ENCODE results near the gene ENHO. TPM values are rescaled to one million over a fixed set of nuclear protein-coding genes. Genes with fewer than 3 reads are reported as not detected.

The ENHO gene
- total and polyA plus RNA-seq, 2 of the 8 experiments (the other 6 are each of a cell fraction or from before 2014, with no cell fraction given), result 12.2 to 49.4 TPM

- POLR2A ChIA-PET (ENCODE audit: partially characterized antibody), result no interaction called here
- CTCF ChIA-PET (ENCODE audit: partially characterized antibody), result interaction anchor here (1.8 to 5.7 kb wide), 4 partner anchors 14 to 75 kb away, joined by 5 to 53 read pairs (median 15); no protein-coding TSS in a partner anchor
- no peak for TF ChIP-seq CHD2 (IDR thresholded peaks at IDR 0.05; ENCODE audit: low read length)
- no peak for TF ChIP-seq EGR1 (IDR thresholded peaks at IDR 0.05; ENCODE audit: borderline replicate concordance, low read depth, low read length)
- TF ChIP-seq EP300 (IDR thresholded peaks at IDR 0.05; ENCODE audit: borderline replicate concordance in 1 of 2, low read depth in 2 of 2, low read length in 2 of 2), result no peak
- TF ChIP-seq TAF7 (optimal IDR thresholded peaks at IDR 0.05; ENCODE audit: borderline replicate concordance, low read depth, low read length), result no peak
- no peak for TF ChIP-seq RBBP5 (IDR thresholded peaks at IDR 0.05; ENCODE audit: borderline replicate concordance, low read depth, low read length)
- TF ChIP-seq SP1 (IDR thresholded peaks at IDR 0.05; ENCODE audit: low read depth, low read length), result no peak
- TF ChIP-seq SP2 (IDR thresholded peaks at IDR 0.05; ENCODE audit: low read length), result no peak
- TF ChIP-seq SP4 (IDR thresholded peaks at IDR 0.05; ENCODE audit: low read length), result no peak
- no peak for TF ChIP-seq HDAC2 (IDR thresholded peaks at IDR 0.05; ENCODE audit: borderline replicate concordance in 1 of 2, low read depth in 2 of 2, low read length in 2 of 2)
- no peak for TF ChIP-seq TCF12 (IDR thresholded peaks at IDR 0.05; ENCODE audit: low read depth, low read length)
- TF ChIP-seq BRCA1 (IDR thresholded peaks at IDR 0.05; ENCODE audit: low read depth, low read length), result no peak
- TF ChIP-seq ASH2L (IDR thresholded peaks at IDR 0.05; ENCODE audit: low read length), result no peak
- no peak for TF ChIP-seq SRF (IDR thresholded peaks at IDR 0.05; ENCODE audit: low read depth, low read length)
- no peak for TF ChIP-seq SAP30 (IDR thresholded peaks at IDR 0.05; ENCODE audit: insufficient read depth, insufficient replicate concordance, low read length)
- no peak for TF ChIP-seq KDM5A (IDR thresholded peaks at IDR 0.05; ENCODE audit: low read length)
Observed at GRCh38 chr9:34515959-34516358, 6.8 kb downstream of the ENHO start.

More at GRCh38 chr9:34515959-34516358, 6.8 kb downstream of the ENHO start:
- Histone ChIP-seq H3K4me3 (ENCODE audit: extremely low read depth in 1 of 4, insufficient read depth in 2 of 4, low read depth in 3 of 4, low read length in 4 of 4) (no peak overlapping the region), H3K27me3 (replicated peaks in 1 of 4; ENCODE audit: control insufficient read depth in 3 of 4, extremely low read depth in 1 of 4, insufficient read depth in 3 of 4, low read length in 3 of 4) (no peaks in the 10 kb centered on the region; a peak in 1 of 7 replicates), H3K18ac (ENCODE audit: extremely low read depth, low read length) (no peak overlapping the region), H3K36me3 (ENCODE audit: control insufficient read depth in 2 of 4, insufficient read depth in 4 of 4, low read length in 3 of 4) (no peaks in the 10 kb centered on the region), H2BK15ac (ENCODE audit: low read length) (no peak overlapping the region), H3K4ac (replicated peaks; ENCODE audit: insufficient read length, low read depth, low read length) (no peak overlapping the region), H4K5ac (ENCODE audit: insufficient read length, low read depth, low read length) (no peak overlapping the region), H3K23me2 (ENCODE audit: low read depth, low read length) (no peaks in the 10 kb centered on the region), H3K23ac (ENCODE audit: insufficient read length) (no peak overlapping the region), H4K8ac (ENCODE audit: extremely low read depth, insufficient read depth, low read length) (no peak overlapping the region), H3K79me1 (ENCODE audit: low read depth, low read length) (no peaks in the 10 kb centered on the region), H3K9me3 (ENCODE audit: insufficient read depth in 2 of 2, low read depth in 1 of 2, low read length in 1 of 2) (no peaks in the 10 kb centered on the region), H3K4me2 (ENCODE audit: insufficient read depth in 1 of 2, low read depth in 2 of 2, low read length in 2 of 2) (no peak overlapping the region), H2BK20ac (ENCODE audit: low read length) (0 out of 2 replicates have a peak overlapping the region, but pooled peaks have one; percentile 13), H4K91ac (replicated peaks; ENCODE audit: insufficient read length, low read length) (no peak overlapping the region), H3K79me2 (ENCODE audit: control insufficient read depth in 1 of 2, insufficient read depth in 2 of 2, low read length in 2 of 2) (no peaks in the 10 kb centered on the region), H3K14ac (ENCODE audit: insufficient read length) (no peak overlapping the region), H2BK12ac (ENCODE audit: low read depth, low read length) (no peak overlapping the region; the same call in 1 of the 2 replicates), H2BK5ac (ENCODE audit: low read depth, low read length) (no peak overlapping the region), H3K27ac (ENCODE audit: low read depth, low read length) (no peak overlapping the region), H2AK5ac (ENCODE audit: low read depth, low read length) (no peak overlapping the region), H3K56ac (replicated peaks; ENCODE audit: insufficient read length, low read depth, low read length) (no peak overlapping the region), H3K4me1 (replicated peaks in 1 of 4; ENCODE audit: control insufficient read depth in 3 of 4, insufficient read depth in 4 of 4, low read length in 3 of 4) (peaks cover 15 to 22% (median 18%) of the 10 kb centered on the region in 4 experiments), H2AFZ (ENCODE audit: low read length) (no peak overlapping the region), H4K20me1 (replicated peaks in 1 of 2; ENCODE audit: control insufficient read depth in 1 of 2, insufficient read depth in 2 of 2, low read length in 2 of 2) (no peaks in the 10 kb centered on the region), H3K9ac (replicated peaks in 1 of 4; ENCODE audit: extremely low read depth in 1 of 4, low read depth in 3 of 4, low read length in 3 of 4) (no peak overlapping the region), H2BK120ac (replicated peaks; ENCODE audit: low read depth, low read length) (no peak overlapping the region)
- FAIRE-seq (no peak), DNase-seq (ENCODE audit: low read depth in 1 of 2, low spot score in 2 of 2) (no peak)
- WGBS, 2 experiments (ENCODE audit: extremely low coverage in 1 of 2, insufficient coverage in 1 of 2, insufficient read length in 1 of 2, insufficient replicate concordance in 2 of 2, low coverage in 1 of 2, low lambda C conversion rate in 2 of 2, missing lambda C conversion rate in 1 of 2), result 90% methylated on average over 3 of the region's 3 CpGs; no CpG with 5 or more reads in 1 of the 2 experiments
